MM.1S (cell line): ENCODE results near the gene PPP2R5C.

ENCODE experiments used
- CTCF ChIP-seq: fragments of 300-600 bp; sonication (generic); IDR thresholded peaks from 2 replicates; pipeline ENCODE4 v1.5.1; 2016; ENCODE audit warnings: antibody characterized with exemption, low read length, mixed read lengths
- EZH2 ChIP-seq: fragments of 300-600 bp; sonication (generic); optimal IDR thresholded peaks from 2 replicates; pipeline ENCODE3; 2017; ENCODE audit warnings: low read depth, mild to moderate bottlenecking, antibody characterized with exemption, low read length, mixed read lengths
- EZH2phosphoT487 ChIP-seq: fragments of 300-600 bp; sonication (generic); IDR thresholded peaks from 2 replicates; pipeline ENCODE4 v1.6.1; 2018; ENCODE audit warnings: antibody characterized with exemption, low read length

- TF ChIP-seq CTCF: no peak
- TF ChIP-seq EZH2phosphoT487: no peak
- no peak for TF ChIP-seq EZH2
Measured at GRCh38 chr14:101879529-101880336, 118.2 kb downstream of the PPP2R5C start.
